ENCODE measurements around the gene HMX1. TPM values are rescaled to one million over a fixed set of nuclear protein-coding genes. Genes with fewer than 3 reads are reported as not detected.

HMX1 gene
- total and polyA plus RNA-seq, 12 donors, result 0.15 TPM; not detected in 11

DNA sequence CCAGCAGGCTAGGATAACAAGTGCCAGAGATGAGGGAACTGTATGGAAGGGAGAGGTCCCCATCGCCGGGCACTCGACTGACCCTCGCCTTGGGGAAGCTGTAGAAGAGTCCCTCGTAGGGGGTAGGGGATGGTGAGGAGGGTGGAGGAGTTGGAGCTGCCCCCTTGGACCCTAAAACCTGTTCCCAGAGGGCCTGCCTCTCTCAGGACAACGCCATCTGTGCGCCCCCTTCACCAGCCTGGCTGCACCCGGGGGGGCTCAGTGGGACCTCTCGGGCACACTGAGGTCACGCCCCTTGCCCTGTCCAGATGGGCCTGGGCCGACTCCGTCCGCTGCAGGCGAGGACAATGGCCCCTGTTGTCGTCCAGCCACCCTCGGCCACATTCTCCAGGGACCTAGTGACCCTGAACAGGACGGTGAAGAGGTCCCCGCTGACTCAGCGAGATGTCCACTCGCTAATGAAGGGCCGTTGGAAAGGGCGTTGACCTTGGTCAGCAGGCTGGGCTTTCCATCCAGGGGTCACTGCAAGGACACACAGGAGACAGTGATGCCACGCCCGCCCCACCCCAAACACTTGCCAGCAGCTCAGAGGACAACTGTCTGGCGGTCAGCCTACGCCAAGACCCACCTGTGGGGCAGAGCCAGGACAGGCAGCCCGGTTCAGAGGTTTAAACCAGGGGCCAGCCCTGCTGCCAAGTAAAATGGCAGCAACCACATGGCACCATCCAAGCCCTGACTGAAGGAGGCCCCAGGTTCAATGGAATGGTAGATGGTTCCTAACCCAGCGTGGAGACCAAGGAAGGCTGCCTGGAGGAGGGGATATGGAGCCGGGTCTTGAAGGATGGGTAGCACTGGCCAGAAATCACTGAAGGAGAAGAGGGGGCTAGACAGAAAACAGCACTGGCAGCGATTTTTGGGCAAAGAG is 51.2 kb downstream of the HMX1 start:
- no peak overlapping the region for H3K4me3 ChIP-seq
- ATAC-seq (no peak), DNase-seq (no peak)
- H3K9me3 ChIP-seq, result peaks cover 0 to 11% (median 0%) of the 10 kb centered on the region in 11 donors
- 82 to 85% methylated on average over 30 of the region's 30 CpGs for WGBS, 2 donors
- H3K36me3 ChIP-seq, result no peaks in the 10 kb centered on the region
- H3K27me3 ChIP-seq, result peaks cover 0 to 53% (median 39%) of the 10 kb centered on the region in 7 donors
- H3K27ac ChIP-seq, result no peak overlapping the region
- TF ChIP-seq, protein P1, sequence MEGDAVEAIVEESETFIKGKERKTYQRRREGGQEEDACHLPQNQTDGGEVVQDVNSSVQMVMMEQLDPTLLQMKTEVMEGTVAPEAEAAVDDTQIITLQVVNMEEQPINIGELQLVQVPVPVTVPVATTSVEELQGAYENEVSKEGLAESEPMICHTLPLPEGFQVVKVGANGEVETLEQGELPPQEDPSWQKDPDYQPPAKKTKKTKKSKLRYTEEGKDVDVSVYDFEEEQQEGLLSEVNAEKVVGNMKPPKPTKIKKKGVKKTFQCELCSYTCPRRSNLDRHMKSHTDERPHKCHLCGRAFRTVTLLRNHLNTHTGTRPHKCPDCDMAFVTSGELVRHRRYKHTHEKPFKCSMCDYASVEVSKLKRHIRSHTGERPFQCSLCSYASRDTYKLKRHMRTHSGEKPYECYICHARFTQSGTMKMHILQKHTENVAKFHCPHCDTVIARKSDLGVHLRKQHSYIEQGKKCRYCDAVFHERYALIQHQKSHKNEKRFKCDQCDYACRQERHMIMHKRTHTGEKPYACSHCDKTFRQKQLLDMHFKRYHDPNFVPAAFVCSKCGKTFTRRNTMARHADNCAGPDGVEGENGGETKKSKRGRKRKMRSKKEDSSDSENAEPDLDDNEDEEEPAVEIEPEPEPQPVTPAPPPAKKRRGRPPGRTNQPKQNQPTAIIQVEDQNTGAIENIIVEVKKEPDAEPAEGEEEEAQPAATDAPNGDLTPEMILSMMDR (IDR thresholded peaks at IDR 0.05), result no peak
- H3K4me1 ChIP-seq, result no peaks in the 10 kb centered on the region
- intact Hi-C loops (cut with DNase I), result no loop called here

DNA sequence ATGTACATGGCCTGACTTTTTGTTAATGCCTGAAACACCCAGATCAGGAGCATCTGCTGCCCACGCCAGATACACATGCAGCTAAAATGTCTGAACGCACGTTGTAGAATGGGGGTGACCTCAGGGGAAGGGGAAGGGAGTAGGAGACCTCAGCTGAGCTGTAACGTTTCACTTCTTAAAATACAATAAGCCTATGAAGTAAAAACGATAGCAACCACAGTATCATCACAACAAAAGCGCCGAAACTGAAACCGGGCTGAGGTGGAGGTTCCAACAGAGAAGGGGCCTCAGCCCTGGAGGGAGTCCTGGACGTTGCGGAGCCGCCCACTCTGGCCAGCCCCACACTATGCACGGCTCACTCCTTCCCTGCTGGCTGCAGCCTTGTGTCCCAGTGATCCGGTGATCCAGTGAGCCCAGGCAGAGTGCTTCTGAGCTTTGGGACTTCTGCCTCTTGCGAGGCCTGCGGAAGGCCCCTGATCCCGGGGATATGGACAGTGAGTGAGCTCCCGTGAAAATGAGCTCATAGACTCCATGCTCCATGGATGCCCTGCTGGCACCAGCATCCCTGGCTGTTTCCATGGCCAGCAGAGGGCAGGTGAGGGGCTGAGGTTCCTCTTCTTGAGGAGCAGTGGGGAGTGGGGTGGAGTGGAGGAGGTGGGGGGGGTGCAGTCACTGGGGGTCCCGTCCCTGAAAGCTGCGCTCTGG is 52.0 kb downstream of the HMX1 start:
- Histone ChIP-seq H3K4me3 (no peak overlapping the region), H3K9me3 (peaks cover 0 to 5% (median 0%) of the 10 kb centered on the region in 11 donors), H3K36me3 (no peaks in the 10 kb centered on the region), H3K4me1 (no peaks in the 10 kb centered on the region), H3K27ac (no peak overlapping the region), H3K27me3 (peaks cover 0 to 53% (median 37%) of the 10 kb centered on the region in 7 donors)
- intact Hi-C loops (cut with DNase I), result no loop called here
- no peak for ATAC-seq
- no peak for DNase-seq
- TF ChIP-seq, protein P1 (IDR thresholded peaks at IDR 0.05), result no peak
- WGBS, 2 donors, result 60 to 63% methylated on average over 19 of the region's 19 CpGs

GRCh38 chr4:8819019-8819418 is 52.6 kb downstream of the HMX1 start:
- 79 to 80% methylated on average over 8 of the region's 8 CpGs for WGBS, 2 donors
- TF ChIP-seq, protein P1 (IDR thresholded peaks at IDR 0.05), result no peak
- Histone ChIP-seq H3K27me3 (peaks cover 0 to 49% (median 35%) of the 10 kb centered on the region in 7 donors), H3K36me3 (no peaks in the 10 kb centered on the region), H3K4me1 (no peaks in the 10 kb centered on the region), H3K9me3 (peaks cover 0 to under 1% (median 0%) of the 10 kb centered on the region in 11 donors), H3K4me3 (no peak overlapping the region), H3K27ac (no peak overlapping the region)
- intact Hi-C loops (cut with DNase I), result no loop called here
- DNase-seq (no peak), ATAC-seq (no peak)

DNA sequence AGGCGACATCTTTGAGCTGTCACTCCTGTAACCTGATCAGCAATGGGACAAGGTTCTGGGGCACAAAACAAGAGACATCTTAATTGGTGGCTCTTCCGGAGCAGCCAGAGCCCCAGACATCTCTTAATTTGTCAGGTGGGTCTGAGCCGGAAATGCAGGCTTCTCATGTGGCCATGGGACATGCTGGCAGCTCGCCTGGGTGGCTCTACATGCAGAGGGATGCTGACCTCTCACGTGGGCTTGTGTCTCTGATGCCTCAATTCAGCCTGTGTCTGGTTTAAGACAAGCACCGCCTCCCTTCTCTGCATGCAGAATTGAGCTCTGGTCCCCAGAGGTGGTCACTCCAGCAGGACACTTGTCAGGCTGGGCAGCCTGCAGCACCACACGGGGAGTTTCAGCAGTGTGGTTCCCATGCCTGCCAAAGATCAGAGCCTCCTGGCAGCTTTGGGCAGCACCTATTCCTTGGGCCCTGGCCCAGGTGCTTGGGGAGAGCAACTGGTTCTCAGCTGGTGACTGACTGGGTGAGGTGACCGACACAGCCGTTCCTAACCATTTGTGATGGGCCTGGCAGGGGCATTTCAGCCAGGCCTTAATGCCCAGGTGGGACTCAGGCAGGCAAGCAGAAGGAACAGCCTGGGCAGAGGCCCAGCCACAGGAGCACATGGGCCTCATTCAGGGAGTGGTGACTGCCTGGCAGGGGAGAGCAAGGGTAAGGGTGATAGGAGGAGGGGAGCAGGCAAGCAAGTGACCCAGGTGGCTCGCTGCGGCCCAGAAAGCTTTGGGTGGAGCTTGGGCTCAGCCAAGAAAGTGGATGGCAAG is 53.4 kb downstream of the HMX1 start:
- intact Hi-C loops (cut with DNase I), result no loop called here
- 64 to 65% methylated on average over 11 of the region's 11 CpGs for WGBS, 2 donors
- H3K36me3 ChIP-seq, result no peaks in the 10 kb centered on the region

More for the DNA sequence above, 53.4 kb downstream of the HMX1 start:
- Histone ChIP-seq H3K27ac (no peak overlapping the region), H3K9me3 (no peaks in the 10 kb centered on the region), H3K4me3 (no peak overlapping the region), H3K4me1 (no peaks in the 10 kb centered on the region), H3K27me3 (peaks cover 0 to 47% (median 35%) of the 10 kb centered on the region in 7 donors)
- DNase-seq (no peak), ATAC-seq (no peak)
- TF ChIP-seq, protein P1 (IDR thresholded peaks at IDR 0.05), result no peak

Data from heart right ventricle (tissue), 16 donors.